BLaER1 treated with 17β-estradiol and CSF1 and Interleukin-3, amounts not matched to agents 10 nM and 100 nM (cell line): Measurements from ENCODE around the gene UBE3B.

ENCODE experiments used
- H3K27ac ChIP-seq, 11 experiments: shearing (Covaris generic); formaldehyde crosslinking; 2 replicates each; pipeline ENCODE4 v1.8.1; 2022
- H3K27me3 ChIP-seq, 11 experiments: shearing (Covaris generic); formaldehyde crosslinking; 2 replicates each; pipeline ENCODE4 v1.8.1; 2022
- H3K36me3 ChIP-seq, 11 experiments: shearing (Covaris generic); formaldehyde crosslinking; 2 replicates each; pipeline ENCODE4 v1.8.1; 2022
- H3K4me1 ChIP-seq, 10 experiments: shearing (Covaris generic); formaldehyde crosslinking; 2 replicates each; pipeline ENCODE4 v1.8.1; 2022
- H3K4me2 ChIP-seq, 11 experiments: shearing (Covaris generic); formaldehyde crosslinking; 2 replicates each; pipeline ENCODE4 v1.8.1; 2022
- H3K4me3 ChIP-seq, 10 experiments: shearing (Covaris generic); formaldehyde crosslinking; 2 replicates each; pipeline ENCODE4 v1.8.1; 2022
- H3K9ac ChIP-seq, 11 experiments: shearing (Covaris generic); formaldehyde crosslinking; 2 replicates each; pipeline ENCODE4 v1.8.1; 2022
- H3K9me3 ChIP-seq, 11 experiments: shearing (Covaris generic); formaldehyde crosslinking; replicated peaks in 1 of 11; 2 replicates each; pipeline ENCODE4 v1.8.1; 2022
- H4K20me1 ChIP-seq, 11 experiments: shearing (Covaris generic); formaldehyde crosslinking; 2 replicates each; pipeline ENCODE4 v1.8.1; 2022
- Cebpa-rat ChIP-seq, 11 experiments: shearing (Covaris generic); IDR thresholded peaks; 2 replicates each; pipeline ENCODE4 v1.8.1; 2022

UBE3B gene

GRCh38 chr12:109557805-109558204 lies 80.4 kb downstream of the UBE3B start:
- H3K4me2 ChIP-seq: peak overlapping the region in 7 of 11 experiments; percentile 4 to 40 (median 23); a peak in 8 of 22 replicates
- peaks cover 0 to 28% (median 0%) of the 10 kb centered on the region in 11 experiments; a peak in 2 of 22 replicates for H4K20me1 ChIP-seq
- H3K9ac ChIP-seq: peak overlapping the region in 2 of 11 experiments; percentile 22 to 52; a peak in 2 of 22 replicates
- H3K4me3 ChIP-seq: no peak overlapping the region
- no peak for TF ChIP-seq Cebpa-rat (IDR thresholded peaks at IDR 0.05)
- peaks cover 0 to 20% (median 16%) of the 10 kb centered on the region in 10 experiments; a peak in 17 of 20 replicates for H3K4me1 ChIP-seq
- H3K9me3 ChIP-seq: peaks cover 0 to 14% (median 10%) of the 10 kb centered on the region in 11 experiments; a peak in 16 of 22 replicates
- peak overlapping the region in 3 of 11 experiments; percentile 5 to 31 (median 21); a peak in 2 of 22 replicates for H3K27ac ChIP-seq
- peaks cover 0 to 57% (median 17%) of the 10 kb centered on the region in 11 experiments; a peak in 21 of 22 replicates for H3K36me3 ChIP-seq
- no peaks in the 10 kb centered on the region for H3K27me3 ChIP-seq

- H3K27me3 ChIP-seq: no peaks in the 10 kb centered on the region
- peak overlapping the region in 3 of 11 experiments; percentile 18 to 52 (median 22); a peak in 2 of 22 replicates for H3K9ac ChIP-seq
- peaks cover 0 to 21% (median 0%) of the 10 kb centered on the region in 11 experiments; a peak in 2 of 22 replicates for H4K20me1 ChIP-seq
- H3K27ac ChIP-seq: peak overlapping the region in 3 of 11 experiments; percentile 5 to 31 (median 21); a peak in 4 of 22 replicates
- H3K9me3 ChIP-seq: peaks cover 0 to 16% (median 10%) of the 10 kb centered on the region in 11 experiments; a peak in 16 of 22 replicates
- peaks cover 7 to 28% (median 24%) of the 10 kb centered on the region in 10 experiments for H3K4me1 ChIP-seq
- TF ChIP-seq Cebpa-rat (IDR thresholded peaks at IDR 0.05): no peak
- no peak overlapping the region for H3K4me3 ChIP-seq
- H3K4me2 ChIP-seq: peak overlapping the region in 7 of 11 experiments; percentile 4 to 40 (median 23); a peak in 8 of 22 replicates
- peaks cover 0 to 59% (median 18%) of the 10 kb centered on the region in 11 experiments; a peak in 21 of 22 replicates for H3K36me3 ChIP-seq
Observed at GRCh38 chr12:109558374-109559199, 81.2 kb downstream of the UBE3B start.

- peaks cover 12 to 33% (median 30%) of the 10 kb centered on the region in 10 experiments for H3K4me1 ChIP-seq
- peaks cover 0 to 15% (median 0%) of the 10 kb centered on the region in 11 experiments; a peak in 3 of 22 replicates for H4K20me1 ChIP-seq
- no peak overlapping the region for H3K4me3 ChIP-seq
- peaks cover 0 to 16% (median 10%) of the 10 kb centered on the region in 11 experiments; a peak in 16 of 22 replicates for H3K9me3 ChIP-seq
- H3K36me3 ChIP-seq: peaks cover 0 to 59% (median 18%) of the 10 kb centered on the region in 11 experiments; a peak in 21 of 22 replicates
- no peak overlapping the region for H3K9ac ChIP-seq
- no peak overlapping the region for H3K27ac ChIP-seq
- H3K4me2 ChIP-seq: no peak overlapping the region
- no peak for TF ChIP-seq Cebpa-rat (IDR thresholded peaks at IDR 0.05)
- H3K27me3 ChIP-seq: no peaks in the 10 kb centered on the region
Observed at GRCh38 chr12:109559200-109559505, 81.7 kb downstream of the UBE3B start.

GRCh38 chr12:109559601-109560000 lies 82.2 kb downstream of the UBE3B start:
- Histone ChIP-seq H3K27ac (no peak overlapping the region), H4K20me1 (peaks cover 0 to 13% (median 0%) of the 10 kb centered on the region in 11 experiments; a peak in 4 of 22 replicates), H3K4me1 (peaks cover 14 to 38% (median 34%) of the 10 kb centered on the region in 10 experiments), H3K4me3 (no peak overlapping the region), H3K9me3 (peaks cover 0 to 16% (median 10%) of the 10 kb centered on the region in 11 experiments; a peak in 16 of 22 replicates), H3K36me3 (peaks cover 0 to 63% (median 22%) of the 10 kb centered on the region in 11 experiments; a peak in 21 of 22 replicates), H3K9ac (no peak overlapping the region), H3K27me3 (no peaks in the 10 kb centered on the region), H3K4me2 (no peak overlapping the region)
- TF ChIP-seq Cebpa-rat (IDR thresholded peaks at IDR 0.05): no peak

DNA sequence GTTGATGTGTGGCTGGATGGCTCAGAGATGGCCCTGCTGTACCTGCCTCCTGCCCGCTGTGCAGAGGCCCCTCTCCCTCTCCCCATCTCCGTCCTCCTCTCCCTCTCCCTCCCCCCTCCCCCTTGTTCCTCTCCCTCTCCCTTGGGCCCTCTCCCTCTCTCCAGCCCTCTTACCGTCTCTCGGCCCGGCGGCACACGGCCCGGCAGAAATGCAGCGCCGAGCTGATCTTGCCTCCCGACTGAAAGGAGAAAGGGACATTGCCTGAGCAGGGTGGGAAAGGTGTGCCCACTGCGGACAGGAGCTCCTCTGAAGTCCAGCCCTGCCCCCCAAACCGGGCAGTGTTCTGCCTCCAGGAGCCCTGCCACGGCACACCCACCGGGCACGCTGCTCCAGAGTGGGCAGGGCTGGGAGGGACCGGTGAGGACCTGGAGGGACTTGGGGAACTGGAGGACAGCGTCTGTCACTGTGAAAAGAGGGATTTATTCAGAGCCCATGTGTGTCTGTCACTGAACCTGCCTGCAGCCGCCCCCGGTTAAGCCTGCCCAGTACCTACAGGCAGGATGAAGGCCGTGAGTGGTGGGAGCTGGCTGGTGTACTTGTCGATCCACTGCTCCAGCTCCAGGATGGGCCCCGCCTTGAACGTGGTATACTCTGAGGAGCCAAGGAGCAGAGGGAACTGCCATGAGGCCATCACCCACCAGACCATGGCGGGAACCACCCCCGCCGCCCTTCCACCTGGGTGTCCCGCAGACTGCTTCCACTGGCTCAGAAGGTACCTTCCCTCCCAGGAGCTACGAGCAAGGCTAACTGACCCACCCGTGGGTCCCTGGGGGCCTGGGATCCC lies 83.7 kb downstream of the UBE3B start:
- TF ChIP-seq Cebpa-rat (IDR thresholded peaks at IDR 0.05): no peak
- H4K20me1 ChIP-seq: peaks cover 0 to 19% (median 0%) of the 10 kb centered on the region in 11 experiments; a peak in 5 of 22 replicates
- peaks cover 0 to 16% (median 10%) of the 10 kb centered on the region in 11 experiments; a peak in 16 of 22 replicates for H3K9me3 ChIP-seq
- no peak overlapping the region for H3K27ac ChIP-seq
- no peak overlapping the region for H3K4me3 ChIP-seq
- peaks cover 0 to 78% (median 33%) of the 10 kb centered on the region in 11 experiments; a peak in 21 of 22 replicates for H3K36me3 ChIP-seq
- no peak overlapping the region for H3K4me2 ChIP-seq
- H3K4me1 ChIP-seq: peaks cover 14 to 41% (median 35%) of the 10 kb centered on the region in 10 experiments
- H3K27me3 ChIP-seq: no peaks in the 10 kb centered on the region
- H3K9ac ChIP-seq: no peak overlapping the region

DNA sequence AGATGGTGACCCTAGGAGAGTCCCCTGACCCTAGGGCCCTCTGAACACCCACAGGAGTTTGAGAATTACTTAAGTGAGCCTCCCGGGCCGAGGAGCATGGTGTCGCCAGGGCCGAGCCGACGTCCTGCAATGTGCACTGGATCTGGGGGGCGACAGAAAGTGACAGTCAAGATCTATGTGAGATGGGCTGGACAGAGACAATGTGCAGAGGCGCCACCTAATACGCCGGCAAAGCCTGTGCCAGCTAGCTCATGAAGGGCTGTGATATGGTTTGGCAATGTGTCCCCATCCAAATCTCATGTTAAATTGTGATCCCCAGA lies 84.2 kb downstream of the UBE3B start:
- Histone ChIP-seq H4K20me1 (peaks cover 0 to 25% (median 0%) of the 10 kb centered on the region in 11 experiments; a peak in 5 of 22 replicates), H3K27me3 (no peaks in the 10 kb centered on the region), H3K27ac (no peak overlapping the region), H3K4me3 (no peak overlapping the region), H3K9ac (no peak overlapping the region), H3K36me3 (peaks cover 3 to 83% (median 36%) of the 10 kb centered on the region in 11 experiments; a peak in 21 of 22 replicates), H3K9me3 (peaks cover 0 to 16% (median 10%) of the 10 kb centered on the region in 11 experiments; a peak in 16 of 22 replicates), H3K4me2 (no peak overlapping the region), H3K4me1 (peaks cover 14 to 41% (median 35%) of the 10 kb centered on the region in 10 experiments)
- TF ChIP-seq Cebpa-rat (IDR thresholded peaks at IDR 0.05): no peak

DNA sequence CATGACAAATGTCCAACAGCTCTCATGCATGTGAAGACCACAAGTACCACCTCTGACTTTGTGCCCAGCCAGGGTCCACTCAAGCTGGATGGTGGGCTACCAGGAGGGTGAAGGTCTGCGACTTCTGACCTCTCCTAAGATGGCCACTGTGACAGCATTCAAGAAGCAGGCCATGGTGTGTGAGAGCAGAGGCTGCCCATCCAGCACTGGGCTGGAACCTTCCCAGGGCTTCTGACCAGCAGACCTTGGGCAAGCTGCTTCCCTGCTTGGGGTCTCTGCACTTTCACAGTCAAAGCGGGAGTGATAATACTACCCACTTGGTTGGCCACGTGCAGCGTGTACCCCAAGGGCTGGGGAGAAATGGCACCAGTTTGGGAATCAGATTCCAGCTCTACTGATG lies 85.4 kb downstream of the UBE3B start:
- TF ChIP-seq Cebpa-rat (IDR thresholded peaks at IDR 0.05): no peak
- Histone ChIP-seq H4K20me1 (peaks cover 0 to 21% (median 0%) of the 10 kb centered on the region in 11 experiments; a peak in 5 of 22 replicates), H3K27ac (peak overlapping the region in 8 of 11 experiments; percentile 36 to 57 (median 49); a peak in 10 of 22 replicates), H3K9me3 (peaks cover 0 to 16% (median 10%) of the 10 kb centered on the region in 11 experiments; a peak in 16 of 22 replicates), H3K4me1 (peaks cover 14 to 38% (median 34%) of the 10 kb centered on the region in 10 experiments), H3K36me3 (peaks cover 12 to 83% (median 44%) of the 10 kb centered on the region in 11 experiments), H3K4me3 (no peak overlapping the region), H3K4me2 (peak overlapping the region; percentile 76 to 97 (median 87)), H3K9ac (peak overlapping the region in 6 of 11 experiments; percentile 11 to 61 (median 40); a peak in 6 of 22 replicates), H3K27me3 (no peaks in the 10 kb centered on the region)
